Inferior parietal cortex (tissue), 1 donor: Measurements from ENCODE around the gene SP110.
"Not testable (repeated sequence)": the region's sequence is repeated elsewhere in the genome, so short reads cannot be mapped to it uniquely, and the experiment has no call there.

Source experiments
- DNase-seq: peaks from one replicate; pipeline ENCODE4 v3.0.0-alpha.2; 2016; ENCODE audit errors: extremely low spot score

The SP110 gene

DNA sequence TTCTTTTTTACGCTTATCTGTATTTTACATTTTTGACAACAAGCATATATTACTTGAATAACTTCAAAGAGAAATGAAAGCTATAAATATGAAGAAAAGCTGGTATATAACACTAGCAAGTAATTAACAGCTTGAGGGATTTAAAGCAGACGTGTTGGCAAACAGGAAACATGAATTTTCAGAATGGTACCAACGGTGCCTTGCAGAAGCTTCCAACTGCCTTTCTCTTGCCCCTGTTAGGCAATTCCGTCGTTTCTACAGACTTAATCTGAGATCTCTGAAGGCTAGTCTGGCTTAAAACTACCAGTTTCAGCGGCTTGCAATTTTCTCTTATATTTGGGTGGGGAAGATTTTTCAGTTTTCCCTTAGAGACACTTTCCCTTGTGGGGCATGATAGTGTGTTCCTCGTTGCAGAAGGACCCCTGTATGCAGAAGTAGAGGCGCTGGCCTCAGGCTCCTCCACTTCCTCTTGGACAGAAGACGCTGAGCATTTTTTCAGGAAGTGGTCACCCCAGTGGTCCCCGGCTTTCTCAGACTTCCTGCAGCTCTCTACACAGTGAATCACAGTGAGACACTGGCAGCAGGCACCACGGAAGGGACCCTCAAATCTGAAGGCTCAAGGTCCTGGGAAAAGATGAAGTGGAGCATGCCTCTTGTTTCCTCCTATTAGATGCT lies 94.9 kb downstream of the SP110 start:
- no peak for DNase-seq

DNA sequence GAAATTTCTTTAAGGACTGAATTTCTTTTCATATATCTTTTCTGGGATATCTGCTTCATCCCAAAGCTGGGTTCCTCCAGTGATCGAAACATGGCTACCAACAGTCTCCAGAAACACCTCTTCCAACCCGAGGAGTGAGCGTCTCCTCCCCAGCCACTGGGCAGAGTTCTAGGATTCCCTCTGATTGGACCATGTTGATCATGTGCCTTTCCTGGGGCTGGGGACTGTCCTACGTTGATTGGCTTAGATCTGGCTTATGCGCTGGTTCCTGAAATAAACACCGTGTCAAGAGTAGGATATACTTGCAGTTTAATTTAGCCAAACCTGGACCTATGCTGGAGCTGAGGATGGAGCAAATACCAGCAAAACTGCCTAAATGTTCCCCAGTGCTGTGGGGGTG lies 95.5 kb downstream of the SP110 start:
- DNase-seq: no peak

DNA sequence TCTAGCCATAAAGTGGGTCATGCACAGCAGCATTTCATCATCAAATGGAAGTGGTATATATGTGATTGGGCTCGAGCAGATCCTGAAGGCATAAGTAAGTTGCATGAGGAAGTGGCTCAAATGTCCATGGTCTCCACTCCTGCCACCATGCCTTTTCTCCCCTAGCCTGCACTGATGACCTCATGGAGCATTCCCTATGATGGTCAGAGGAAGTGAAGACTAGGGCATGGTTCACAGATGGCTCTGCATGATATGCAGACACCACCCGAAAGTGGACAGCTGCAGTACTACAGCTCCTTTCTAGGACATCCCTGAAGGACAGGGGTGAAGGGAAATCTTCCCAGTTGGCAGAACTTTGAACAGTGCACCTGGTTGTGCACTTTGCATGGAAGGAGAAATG lies 99.4 kb downstream of the SP110 start:
- DNase-seq: not testable (repeated sequence)

DNA sequence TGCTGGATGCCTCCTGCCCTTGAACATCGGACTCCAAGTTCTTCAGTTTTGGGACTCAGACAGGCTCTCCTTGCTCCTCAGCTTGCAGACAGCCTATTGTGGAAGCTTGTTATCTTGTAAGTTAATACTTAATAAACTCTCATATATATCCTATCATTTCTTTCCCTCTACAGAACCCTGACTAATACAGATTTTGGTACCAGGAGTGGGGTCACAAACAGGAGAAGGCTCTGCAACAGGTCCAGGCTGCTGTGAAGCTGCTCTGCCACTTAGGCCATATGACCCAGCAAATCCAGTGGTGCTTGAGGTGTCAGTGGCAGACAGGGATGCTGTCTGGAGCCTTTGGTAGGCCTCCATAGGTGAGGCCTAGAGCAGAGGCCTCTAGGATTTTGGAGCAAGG lies 100.0 kb downstream of the SP110 start:
- not testable (repeated sequence) for DNase-seq
